Measurements from ENCODE around the gene RPS6KA4. TPM values are rescaled to one million over a fixed set of nuclear protein-coding genes. Genes with fewer than 3 reads are reported as not detected.

Gene RPS6KA4
- total RNA-seq, 1 experiment from 2014 or later = 24.5 TPM

- ChIA-PET CTCF (interaction anchor here (0.9 kb wide), 1 partner anchor 39 kb away, joined by 3 read pairs; no protein-coding TSS in a partner anchor), POLR2A (ENCODE audit: low non-redundant PET) (no interaction called here)
- Histone ChIP-seq H3K27ac (ENCODE audit: low read depth, low read length, poor library complexity, severe bottlenecking) (no peak overlapping the region), H3K4me3 (ENCODE audit: low read depth, low read length, poor library complexity, severe bottlenecking) (no peak overlapping the region), H3K9me3 (ENCODE audit: low read depth, low read length, poor library complexity, severe bottlenecking) (no peaks in the 10 kb centered on the region), H3K27me3 (replicated peaks; ENCODE audit: insufficient read depth, low read depth, low read length, poor library complexity) (no peaks in the 10 kb centered on the region), H3K4me1 (ENCODE audit: insufficient read depth, low read length, poor library complexity, severe bottlenecking) (no peaks in the 10 kb centered on the region), H3K36me3 (ENCODE audit: insufficient read depth, low read length, poor library complexity, severe bottlenecking) (no peaks in the 10 kb centered on the region)
- no peak for TF ChIP-seq EZH2 (IDR thresholded peaks at IDR 0.05; ENCODE audit: borderline replicate concordance, low read depth, low read length, poor library complexity, severe bottlenecking)
- TF ChIP-seq CTCF (conservative IDR thresholded peaks at IDR 0.05; ENCODE audit: low read depth, low read length) = no peak
- intact Hi-C loops (cut with micrococcal nuclease; ENCODE audit: unreplicated experiment) = no loop called here
- no peak for DNase-seq (ENCODE audit: low spot score)
- no TSS peak for BruUV-seq (replicated peaks)
Measured at GRCh38 chr11:64410404-64410734, 51.4 kb downstream of the RPS6KA4 start.

- Histone ChIP-seq H3K27ac (ENCODE audit: low read depth, low read length, poor library complexity, severe bottlenecking) (no peak overlapping the region), H3K4me1 (ENCODE audit: insufficient read depth, low read length, poor library complexity, severe bottlenecking) (no peaks in the 10 kb centered on the region), H3K36me3 (ENCODE audit: insufficient read depth, low read length, poor library complexity, severe bottlenecking) (no peaks in the 10 kb centered on the region), H3K27me3 (replicated peaks; ENCODE audit: insufficient read depth, low read depth, low read length, poor library complexity) (no peaks in the 10 kb centered on the region), H3K4me3 (ENCODE audit: low read depth, low read length, poor library complexity, severe bottlenecking) (no peak overlapping the region), H3K9me3 (ENCODE audit: low read depth, low read length, poor library complexity, severe bottlenecking) (no peaks in the 10 kb centered on the region)
- TF ChIP-seq CTCF (conservative IDR thresholded peaks at IDR 0.05; ENCODE audit: low read depth, low read length) = no peak
- TF ChIP-seq EZH2 (IDR thresholded peaks at IDR 0.05; ENCODE audit: borderline replicate concordance, low read depth, low read length, poor library complexity, severe bottlenecking) = no peak
- ChIA-PET CTCF (no interaction called here), POLR2A (ENCODE audit: low non-redundant PET) (no interaction called here)
- intact Hi-C loops (cut with micrococcal nuclease; ENCODE audit: unreplicated experiment) = no loop called here
- DNase-seq (ENCODE audit: low spot score) = no peak
- no TSS peak for BruUV-seq (replicated peaks)
Measured at GRCh38 chr11:64413417-64413816, 54.5 kb downstream of the RPS6KA4 start.

- H3K36me3 ChIP-seq (ENCODE audit: insufficient read depth, low read length, poor library complexity, severe bottlenecking) = no peaks in the 10 kb centered on the region
- intact Hi-C loops (cut with micrococcal nuclease; ENCODE audit: unreplicated experiment) = no loop called here
- no peaks in the 10 kb centered on the region for H3K4me1 ChIP-seq (ENCODE audit: insufficient read depth, low read length, poor library complexity, severe bottlenecking)
- TF ChIP-seq CTCF (conservative IDR thresholded peaks at IDR 0.05; ENCODE audit: low read depth, low read length) = no peak
- no peak for TF ChIP-seq EZH2 (IDR thresholded peaks at IDR 0.05; ENCODE audit: borderline replicate concordance, low read depth, low read length, poor library complexity, severe bottlenecking)
- H3K4me3 ChIP-seq (ENCODE audit: low read depth, low read length, poor library complexity, severe bottlenecking) = no peak overlapping the region
- no peak overlapping the region for H3K27ac ChIP-seq (ENCODE audit: low read depth, low read length, poor library complexity, severe bottlenecking)
- CTCF ChIA-PET = no interaction called here
- no peak for DNase-seq (ENCODE audit: low spot score)
- H3K27me3 ChIP-seq (replicated peaks; ENCODE audit: insufficient read depth, low read depth, low read length, poor library complexity) = no peaks in the 10 kb centered on the region
- no peaks in the 10 kb centered on the region for H3K9me3 ChIP-seq (ENCODE audit: low read depth, low read length, poor library complexity, severe bottlenecking)
- BruUV-seq (replicated peaks) = no TSS peak
- POLR2A ChIA-PET (ENCODE audit: low non-redundant PET) = no interaction called here
Measured at GRCh38 chr11:64415286-64415685, 56.3 kb downstream of the RPS6KA4 start.

Data from A673 (cell line).